ENCODE data around the gene GPR183.

The GPR183 gene

DNA sequence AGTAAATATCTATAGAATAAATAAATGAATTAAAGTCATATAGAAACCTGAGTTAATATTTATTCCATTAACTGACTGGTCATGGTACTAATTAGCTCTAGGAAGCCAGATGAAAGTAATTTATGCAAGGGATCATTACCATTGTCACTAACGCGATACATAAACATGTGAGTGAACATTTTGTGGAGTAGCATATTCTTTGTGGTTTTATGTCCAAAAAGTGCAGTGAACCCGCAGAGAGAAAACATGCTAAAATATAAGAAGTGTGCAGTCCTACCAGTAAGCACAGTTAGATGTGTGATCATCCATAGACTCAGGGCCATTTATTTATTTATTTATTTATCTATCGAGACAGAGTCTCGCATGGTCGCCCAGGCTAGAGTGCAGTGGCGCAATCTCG, 1.6 kb downstream of the GPR183 start:
- Histone ChIP-seq H3K27ac (ENCODE audit: extremely low read depth, low read depth, low read length) (no peak overlapping the region), H3K4me1 (ENCODE audit: control insufficient read depth, insufficient read depth, low read length) (peaks cover 19% of the 10 kb centered on the region), H3K36me3 (ENCODE audit: control insufficient read depth in 2 of 2, insufficient read depth in 1 of 2, low read length in 2 of 2) (no peaks in the 10 kb centered on the region), H3K9me3 (ENCODE audit: control insufficient read depth, insufficient read depth, low read depth, low read length) (no peaks in the 10 kb centered on the region), H3K4me3 (ENCODE audit: low read depth, low read length) (no peak overlapping the region)
- POLR2A ChIA-PET, result no interaction called here
- CTCF ChIA-PET, result interaction anchor here (0.6 kb wide), 1 partner anchor 595 kb away, joined by 4 read pairs; no protein-coding TSS in a partner anchor
- TF ChIP-seq MZF1 (tag by site-specific recombination; IDR thresholded peaks at IDR 0.05; ENCODE audit: borderline replicate concordance), result no peak
- TF ChIP-seq EGR2 (tag by site-specific recombination; IDR thresholded peaks at IDR 0.05; ENCODE audit: low read depth), result no peak
- TF ChIP-seq, protein P1, sequence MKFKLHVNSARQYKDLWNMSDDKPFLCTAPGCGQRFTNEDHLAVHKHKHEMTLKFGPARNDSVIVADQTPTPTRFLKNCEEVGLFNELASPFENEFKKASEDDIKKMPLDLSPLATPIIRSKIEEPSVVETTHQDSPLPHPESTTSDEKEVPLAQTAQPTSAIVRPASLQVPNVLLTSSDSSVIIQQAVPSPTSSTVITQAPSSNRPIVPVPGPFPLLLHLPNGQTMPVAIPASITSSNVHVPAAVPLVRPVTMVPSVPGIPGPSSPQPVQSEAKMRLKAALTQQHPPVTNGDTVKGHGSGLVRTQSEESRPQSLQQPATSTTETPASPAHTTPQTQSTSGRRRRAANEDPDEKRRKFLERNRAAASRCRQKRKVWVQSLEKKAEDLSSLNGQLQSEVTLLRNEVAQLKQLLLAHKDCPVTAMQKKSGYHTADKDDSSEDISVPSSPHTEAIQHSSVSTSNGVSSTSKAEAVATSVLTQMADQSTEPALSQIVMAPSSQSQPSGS (tag by site-specific recombination; IDR thresholded peaks at IDR 0.05; ENCODE audit: low read depth), result no peak
- no peak for TF ChIP-seq ZNF449 (tag by site-specific recombination; IDR thresholded peaks at IDR 0.05)
- no peak for TF ChIP-seq KLF1 (tag by site-specific recombination; IDR thresholded peaks at IDR 0.05)
- no peak for TF ChIP-seq HOXC10 (CRISPR knock-in tag; IDR thresholded peaks at IDR 0.05)

DNA sequence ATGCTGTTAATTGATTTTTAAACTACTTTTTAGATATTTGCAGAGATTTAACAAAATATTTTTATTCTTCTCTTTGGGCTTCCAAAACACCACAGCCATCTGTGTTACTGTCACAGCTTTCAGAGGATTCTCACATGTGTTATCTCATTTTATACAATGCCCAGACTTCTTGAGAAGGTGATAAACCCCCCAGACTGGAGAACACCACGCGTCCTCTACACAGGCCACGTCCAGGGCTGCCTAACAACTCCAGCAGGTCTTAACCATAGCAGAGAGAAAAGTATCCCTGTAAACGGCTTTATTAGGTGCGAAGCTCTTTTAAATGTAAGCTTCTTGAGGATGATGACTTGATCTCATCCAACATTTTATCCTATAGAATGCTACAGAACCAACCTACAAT, 2.0 kb downstream of the GPR183 start:
- POLR2A ChIA-PET, result no interaction called here
- H3K36me3 ChIP-seq (ENCODE audit: control insufficient read depth in 2 of 2, insufficient read depth in 1 of 2, low read length in 2 of 2), result no peaks in the 10 kb centered on the region
- peaks cover 19% of the 10 kb centered on the region for H3K4me1 ChIP-seq (ENCODE audit: control insufficient read depth, insufficient read depth, low read length)
- CTCF ChIA-PET, result no interaction called here
- H3K27ac ChIP-seq (ENCODE audit: extremely low read depth, low read depth, low read length), result no peak overlapping the region
- no peak for TF ChIP-seq ZNF175 (tag by site-specific recombination; IDR thresholded peaks at IDR 0.05)
- TF ChIP-seq ZNF366 (tag by site-specific recombination; conservative IDR thresholded peaks at IDR 0.05), result no peak
- TF ChIP-seq ZNF837 (tag by site-specific recombination; IDR thresholded peaks at IDR 0.05), result no peak
- TF ChIP-seq ZNF280D (tag by site-specific recombination; IDR thresholded peaks at IDR 0.05), result no peak
- no peak for TF ChIP-seq ZNF426 (tag by site-specific recombination; IDR thresholded peaks at IDR 0.05)
- TF ChIP-seq ZNF610 (tag by site-specific recombination; IDR thresholded peaks at IDR 0.05; ENCODE audit: borderline replicate concordance), result no peak
- TF ChIP-seq, protein P2, sequence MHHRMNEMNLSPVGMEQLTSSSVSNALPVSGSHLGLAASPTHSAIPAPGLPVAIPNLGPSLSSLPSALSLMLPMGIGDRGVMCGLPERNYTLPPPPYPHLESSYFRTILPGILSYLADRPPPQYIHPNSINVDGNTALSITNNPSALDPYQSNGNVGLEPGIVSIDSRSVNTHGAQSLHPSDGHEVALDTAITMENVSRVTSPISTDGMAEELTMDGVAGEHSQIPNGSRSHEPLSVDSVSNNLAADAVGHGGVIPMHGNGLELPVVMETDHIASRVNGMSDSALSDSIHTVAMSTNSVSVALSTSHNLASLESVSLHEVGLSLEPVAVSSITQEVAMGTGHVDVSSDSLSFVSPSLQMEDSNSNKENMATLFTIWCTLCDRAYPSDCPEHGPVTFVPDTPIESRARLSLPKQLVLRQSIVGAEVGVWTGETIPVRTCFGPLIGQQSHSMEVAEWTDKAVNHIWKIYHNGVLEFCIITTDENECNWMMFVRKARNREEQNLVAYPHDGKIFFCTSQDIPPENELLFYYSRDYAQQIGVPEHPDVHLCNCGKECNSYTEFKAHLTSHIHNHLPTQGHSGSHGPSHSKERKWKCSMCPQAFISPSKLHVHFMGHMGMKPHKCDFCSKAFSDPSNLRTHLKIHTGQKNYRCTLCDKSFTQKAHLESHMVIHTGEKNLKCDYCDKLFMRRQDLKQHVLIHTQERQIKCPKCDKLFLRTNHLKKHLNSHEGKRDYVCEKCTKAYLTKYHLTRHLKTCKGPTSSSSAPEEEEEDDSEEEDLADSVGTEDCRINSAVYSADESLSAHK (tag by site-specific recombination; IDR thresholded peaks at IDR 0.05), result no peak
- no peak for TF ChIP-seq ZNF132 (tag by site-specific recombination; IDR thresholded peaks at IDR 0.05; ENCODE audit: borderline replicate concordance)
- TF ChIP-seq ZNF677 (tag by site-specific recombination; IDR thresholded peaks at IDR 0.05), result no peak
- TF ChIP-seq ZNF19 (tag by site-specific recombination; IDR thresholded peaks at IDR 0.05; ENCODE audit: low read depth), result no peak
- no peak for TF ChIP-seq ZNF26 (tag by site-specific recombination; IDR thresholded peaks at IDR 0.05)
- TF ChIP-seq ZNF747 (tag by site-specific recombination; IDR thresholded peaks at IDR 0.05), result no peak
- no peak for TF ChIP-seq ZNF433 (tag by site-specific recombination; IDR thresholded peaks at IDR 0.05; ENCODE audit: low read depth)
- no peak for TF ChIP-seq ZNF792 (tag by site-specific recombination; IDR thresholded peaks at IDR 0.05)
- TF ChIP-seq ZNF302 (tag by site-specific recombination; IDR thresholded peaks at IDR 0.05; ENCODE audit: low read depth), result no peak
- H3K4me3 ChIP-seq (ENCODE audit: low read depth, low read length), result no peak overlapping the region
- H3K9me3 ChIP-seq (ENCODE audit: control insufficient read depth, insufficient read depth, low read depth, low read length), result no peaks in the 10 kb centered on the region
